ENCODE results near the gene ANKS3. TPM values are rescaled to one million over a fixed set of nuclear protein-coding genes. Genes with fewer than 3 reads are reported as not detected.
A peak's percentile ranks its signal among the peaks of the same experiment; 100 is the strongest.

Gene ANKS3
- total RNA-seq, 5 donors from 2014 or later (not counting 1 experiment from before 2014, with no cell fraction given): 24.2 to 37.1 (median 32.2) TPM

GRCh38 chr16:4766875-4767628 lies 33.0 kb upstream of the ANKS3 start, which contains the start of gene ZNF500:
TSS of gene ZNF500 (minus strand) at chr16:4767162. CDS start at chr16:4765978, 1,184 bp downstream.
- no peaks in the 10 kb centered on the region for H3K9me3 Mint-ChIP-seq
- H3K4me3 Mint-ChIP-seq: peak within 1 kb of the TSS; percentile 86 to 93 (median 88)
- Histone ChIP-seq H3K4me3 (ENCODE audit: control insufficient read depth in 1 of 2, extremely low read depth in 1 of 2, low read length in 1 of 2) (peak within 1 kb of the TSS; percentile 77 to 86), H3K4me1 (ENCODE audit: control insufficient read depth in 1 of 2, extremely low read depth in 1 of 2, insufficient read depth in 2 of 2, low read length in 2 of 2) (peaks cover 8 to 46% of the 10 kb centered on the region in 2 experiments), H3K27me3 (replicated peaks in 1 of 2; ENCODE audit: control insufficient read depth in 2 of 2, extremely low read depth in 1 of 2, insufficient read depth in 2 of 2, low read length in 1 of 2) (no peaks in the 10 kb centered on the region), H3K27ac (ENCODE audit: low read length) (peak within 1 kb of the TSS; percentile 55), H3K36me3 (ENCODE audit: control insufficient read depth in 2 of 2, extremely low read depth in 1 of 2, insufficient read depth in 1 of 2, low read length in 1 of 2) (peaks cover 0 to 21% of the 10 kb centered on the region in 2 donors), H3K9me3 (no peaks in the 10 kb centered on the region)
- under 1% methylated on average over 70 of the region's 72 CpGs for WGBS (ENCODE audit: insufficient coverage)
- no peaks in the 10 kb centered on the region for H3K27me3 Mint-ChIP-seq
- peaks cover 5% of the 10 kb centered on the region for H3K36me3 Mint-ChIP-seq
- H3K27ac Mint-ChIP-seq: peak within 1 kb of the TSS; percentile 91 to 95
- ATAC-seq (replicated peaks in 1 of 4) (peak; percentile 94 to 95 (median 94)), DNase-seq (peak; percentile 87 to 99 (median 92))
- H3K4me1 Mint-ChIP-seq: peaks cover 32 to 46% (median 36%) of the 10 kb centered on the region in 3 donors
- ChIA-PET CTCF (interaction anchor here in 1 of 2 donors (1.8 kb wide), 1 partner anchor 36 kb away, joined by 5 read pairs; the partner anchor contains the start of gene ROGDI), POLR2A (no interaction called here)

- Mint-ChIP-seq H3K4me3 (peak overlapping the region; percentile 83 to 87 (median 86)), H3K27ac (peak overlapping the region; percentile 87 to 88), H3K9me3 (no peaks in the 10 kb centered on the region), H3K36me3 (peaks cover 9% of the 10 kb centered on the region), H3K27me3 (no peaks in the 10 kb centered on the region), H3K4me1 (peaks cover 32 to 49% (median 36%) of the 10 kb centered on the region in 3 donors)
- Histone ChIP-seq H3K27ac (ENCODE audit: low read length) (no peak overlapping the region), H3K4me3 (ENCODE audit: control insufficient read depth in 1 of 2, extremely low read depth in 1 of 2, low read length in 1 of 2) (peak overlapping the region; percentile 77 to 86), H3K4me1 (ENCODE audit: control insufficient read depth in 1 of 2, extremely low read depth in 1 of 2, insufficient read depth in 2 of 2, low read length in 2 of 2) (peaks cover 8 to 46% of the 10 kb centered on the region in 2 experiments), H3K36me3 (ENCODE audit: control insufficient read depth in 2 of 2, extremely low read depth in 1 of 2, insufficient read depth in 1 of 2, low read length in 1 of 2) (peaks cover 1 to 31% of the 10 kb centered on the region in 2 donors), H3K27me3 (replicated peaks in 1 of 2; ENCODE audit: control insufficient read depth in 2 of 2, extremely low read depth in 1 of 2, insufficient read depth in 2 of 2, low read length in 1 of 2) (no peaks in the 10 kb centered on the region), H3K9me3 (no peaks in the 10 kb centered on the region)
- ATAC-seq (replicated peaks in 1 of 4) (no peak), DNase-seq (no peak)
- CTCF ChIA-PET: no interaction called here
- 94% methylated on average over 18 of the region's 26 CpGs for WGBS (ENCODE audit: insufficient coverage)
- POLR2A ChIA-PET: no interaction called here
Observed at GRCh38 chr16:4765511-4766474, 31.7 kb upstream of the ANKS3 start.

DNA sequence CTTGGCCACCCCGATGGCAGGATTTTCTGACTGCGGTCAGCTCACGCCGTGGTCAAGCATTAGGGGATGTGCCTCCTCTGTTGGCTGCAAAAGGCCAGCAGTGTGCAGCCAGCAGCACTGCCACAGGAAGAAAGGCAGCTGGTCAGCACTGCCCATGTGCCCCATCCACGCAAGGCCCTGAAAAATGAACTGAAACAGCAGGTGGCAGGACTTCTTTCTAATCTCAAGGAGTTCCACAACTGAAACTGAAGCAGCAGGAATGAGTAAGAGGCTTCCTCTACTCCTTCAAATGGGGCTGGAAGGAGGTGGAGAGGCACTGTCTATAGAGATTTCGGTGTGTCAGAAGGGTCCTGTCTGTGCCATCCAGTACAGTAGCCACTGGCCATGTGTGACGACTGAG lies 29.7 kb upstream of the ANKS3 start:
- H3K36me3 ChIP-seq (ENCODE audit: control insufficient read depth in 2 of 2, extremely low read depth in 1 of 2, insufficient read depth in 1 of 2, low read length in 1 of 2): peaks cover 5 to 48% of the 10 kb centered on the region in 2 donors
- Mint-ChIP-seq H3K36me3 (peaks cover 23% of the 10 kb centered on the region), H3K27ac (peak overlapping the region in 1 of 2 donors; percentile 48), H3K4me3 (no peak overlapping the region), H3K9me3 (no peaks in the 10 kb centered on the region), H3K27me3 (no peaks in the 10 kb centered on the region), H3K4me1 (peaks cover 22 to 42% (median 34%) of the 10 kb centered on the region in 3 donors)
- H3K9me3 ChIP-seq: no peaks in the 10 kb centered on the region
- no peak overlapping the region for H3K4me3 ChIP-seq (ENCODE audit: control insufficient read depth in 1 of 2, extremely low read depth in 1 of 2, low read length in 1 of 2)
- no peaks in the 10 kb centered on the region for H3K27me3 ChIP-seq (replicated peaks in 1 of 2; ENCODE audit: control insufficient read depth in 2 of 2, extremely low read depth in 1 of 2, insufficient read depth in 2 of 2, low read length in 1 of 2)
- POLR2A ChIA-PET: interaction anchor here in 1 of 2 donors (0.6 kb wide), 1 partner anchor 9 kb away, joined by 3 read pairs; no protein-coding TSS in a partner anchor
- no peak for ATAC-seq (replicated peaks in 1 of 4)
- H3K27ac ChIP-seq (ENCODE audit: low read length): no peak overlapping the region
- DNase-seq: no peak
- peaks cover 8 to 37% of the 10 kb centered on the region in 2 experiments for H3K4me1 ChIP-seq (ENCODE audit: control insufficient read depth in 1 of 2, extremely low read depth in 1 of 2, insufficient read depth in 2 of 2, low read length in 2 of 2)
- WGBS (ENCODE audit: insufficient coverage): 98% methylated on average over 6 of the region's 7 CpGs
- CTCF ChIA-PET: interaction anchor here in 1 of 2 donors (0.7 kb wide), 1 partner anchor 314 kb away, joined by 6 read pairs; no protein-coding TSS in a partner anchor

- Histone ChIP-seq H3K9me3 (no peaks in the 10 kb centered on the region), H3K4me3 (ENCODE audit: control insufficient read depth in 1 of 2, extremely low read depth in 1 of 2, low read length in 1 of 2) (no peak overlapping the region), H3K36me3 (ENCODE audit: control insufficient read depth in 2 of 2, extremely low read depth in 1 of 2, insufficient read depth in 1 of 2, low read length in 1 of 2) (peaks cover 10 to 57% of the 10 kb centered on the region in 2 donors), H3K27me3 (replicated peaks in 1 of 2; ENCODE audit: control insufficient read depth in 2 of 2, extremely low read depth in 1 of 2, insufficient read depth in 2 of 2, low read length in 1 of 2) (no peaks in the 10 kb centered on the region), H3K4me1 (ENCODE audit: control insufficient read depth in 1 of 2, extremely low read depth in 1 of 2, insufficient read depth in 2 of 2, low read length in 2 of 2) (peaks cover 0 to 23% of the 10 kb centered on the region in 2 experiments), H3K27ac (ENCODE audit: low read length) (no peak overlapping the region)
- Mint-ChIP-seq H3K27me3 (no peaks in the 10 kb centered on the region), H3K4me1 (peaks cover 9 to 29% (median 22%) of the 10 kb centered on the region in 3 donors), H3K36me3 (peaks cover 28% of the 10 kb centered on the region), H3K9me3 (no peaks in the 10 kb centered on the region), H3K4me3 (no peak overlapping the region), H3K27ac (no peak overlapping the region)
- ChIA-PET POLR2A (no interaction called here), CTCF (no interaction called here)
- DNase-seq: no peak
- ATAC-seq (replicated peaks in 1 of 4): no peak
- WGBS (ENCODE audit: insufficient coverage): 99% methylated on average over 8 of the region's 9 CpGs
Observed at GRCh38 chr16:4762205-4762604, 28.1 kb upstream of the ANKS3 start.

DNA sequence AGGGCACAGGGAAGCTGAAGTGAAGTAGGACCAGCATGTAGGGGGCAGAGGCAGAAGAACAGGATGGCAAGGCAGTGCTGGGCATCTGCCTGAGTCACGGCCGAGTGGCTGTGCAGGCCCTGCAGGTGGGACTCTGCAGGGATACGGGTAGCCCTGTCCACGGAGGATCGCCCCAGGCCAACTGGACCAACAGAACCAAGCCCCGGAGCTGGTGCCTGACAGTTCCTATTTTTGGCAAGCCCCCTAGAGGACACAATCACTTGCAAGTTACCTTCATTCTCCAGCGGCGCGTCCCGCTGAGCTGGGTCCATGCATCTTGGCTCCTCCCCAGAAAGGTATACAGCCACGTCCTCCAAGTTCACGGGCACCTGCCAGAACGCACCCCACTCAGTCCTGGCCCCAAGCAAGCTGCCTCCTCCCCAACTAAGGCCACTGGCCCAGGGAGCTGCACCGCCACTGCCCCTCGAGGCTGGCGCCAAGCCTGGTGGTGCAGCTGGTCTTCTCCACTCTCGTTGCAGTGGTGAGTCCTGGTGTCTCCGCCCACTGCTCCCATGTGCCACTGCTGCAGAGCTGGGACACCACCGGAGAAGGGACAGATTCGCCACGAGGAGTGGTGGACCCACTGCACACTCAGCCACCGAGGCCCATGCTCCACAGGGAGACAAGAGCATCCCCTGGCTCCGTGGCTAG lies 26.3 kb upstream of the ANKS3 start:
- Mint-ChIP-seq H3K4me3 (no peak overlapping the region), H3K36me3 (peaks cover 39% of the 10 kb centered on the region), H3K27ac (no peak overlapping the region), H3K27me3 (no peaks in the 10 kb centered on the region), H3K4me1 (peaks cover 0 to 17% (median 13%) of the 10 kb centered on the region in 3 donors), H3K9me3 (no peaks in the 10 kb centered on the region)
- Histone ChIP-seq H3K4me3 (ENCODE audit: control insufficient read depth in 1 of 2, extremely low read depth in 1 of 2, low read length in 1 of 2) (no peak overlapping the region), H3K27ac (ENCODE audit: low read length) (no peak overlapping the region), H3K36me3 (ENCODE audit: control insufficient read depth in 2 of 2, extremely low read depth in 1 of 2, insufficient read depth in 1 of 2, low read length in 1 of 2) (peaks cover 10 to 62% of the 10 kb centered on the region in 2 donors), H3K27me3 (replicated peaks in 1 of 2; ENCODE audit: control insufficient read depth in 2 of 2, extremely low read depth in 1 of 2, insufficient read depth in 2 of 2, low read length in 1 of 2) (no peaks in the 10 kb centered on the region), H3K9me3 (no peaks in the 10 kb centered on the region), H3K4me1 (ENCODE audit: control insufficient read depth in 1 of 2, extremely low read depth in 1 of 2, insufficient read depth in 2 of 2, low read length in 2 of 2) (peaks cover 0 to 7% of the 10 kb centered on the region in 2 experiments)
- no peak for ATAC-seq (replicated peaks in 1 of 4)
- CTCF ChIA-PET: no interaction called here
- 95% methylated on average over 21 of the region's 23 CpGs for WGBS (ENCODE audit: insufficient coverage)
- DNase-seq: no peak
- POLR2A ChIA-PET: no interaction called here
